Measurements from ENCODE around the gene AGRN.

AGRN gene

GRCh38 chr1:995665-996633, 24.0 kb upstream of the AGRN start:
- H2AK5ac ChIP-seq (ENCODE audit: low read length), result no peak overlapping the region
- no CpG with 5 or more reads among the region's 30 CpGs for WGBS (ENCODE audit: extremely low coverage, insufficient coverage, insufficient read length)

GRCh38 chr1:996851-997712, 22.8 kb upstream of the AGRN start:
- no peak overlapping the region for H3K23ac ChIP-seq (ENCODE audit: low read length)
- H3K36me3 ChIP-seq (ENCODE audit: control insufficient read depth in 1 of 2, insufficient read depth in 2 of 2, low read length in 2 of 2), result peaks cover 0 to 2% of the 10 kb centered on the region in 2 experiments
- H3K4me1 ChIP-seq (ENCODE audit: control insufficient read depth in 1 of 2, insufficient read depth in 2 of 2, low read length in 2 of 2), result peaks cover 16 to 21% of the 10 kb centered on the region in 2 experiments
- H3K4me3 ChIP-seq (ENCODE audit: low read depth, low read length), result no peak overlapping the region
- H2BK120ac ChIP-seq (ENCODE audit: insufficient read depth, low read length, poor library complexity), result no peak overlapping the region
- no peak overlapping the region for H3K9ac ChIP-seq (ENCODE audit: low read length)
- H3K9me3 ChIP-seq (ENCODE audit: insufficient read depth, low read depth, low read length), result peaks cover 9% of the 10 kb centered on the region
- H3K4ac ChIP-seq (ENCODE audit: low read depth, low read length), result no peak overlapping the region
- H3K18ac ChIP-seq (ENCODE audit: low read length), result no peak overlapping the region
- no peak overlapping the region for H4K8ac ChIP-seq (ENCODE audit: low read depth, low read length)
- no peak overlapping the region for H3K4me2 ChIP-seq (ENCODE audit: low read length)
- no peak overlapping the region for H2BK5ac ChIP-seq (ENCODE audit: low read depth, low read length, poor library complexity)
- H3K79me1 ChIP-seq (ENCODE audit: low read length), result peaks cover 24% of the 10 kb centered on the region
- H2AK5ac ChIP-seq (ENCODE audit: low read length), result no peak overlapping the region
- H3K14ac ChIP-seq (ENCODE audit: low read length), result no peak overlapping the region
- peaks cover 29% of the 10 kb centered on the region for H3K27me3 ChIP-seq (ENCODE audit: insufficient read depth, low read length)
- peaks cover 3% of the 10 kb centered on the region for H3K79me2 ChIP-seq (ENCODE audit: control insufficient read depth, insufficient read depth, low read length, poor library complexity)
- H3K27ac ChIP-seq (ENCODE audit: low read depth, low read length), result no peak overlapping the region
- no peak overlapping the region for H2AFZ ChIP-seq (ENCODE audit: insufficient read depth, low read length, poor library complexity)
- no CpG with 5 or more reads among the region's 24 CpGs for WGBS (ENCODE audit: extremely low coverage, insufficient coverage, insufficient read length)
- H4K12ac ChIP-seq (ENCODE audit: low read depth, low read length), result no peak overlapping the region
- no peak overlapping the region for H2BK12ac ChIP-seq (ENCODE audit: low read length)
- peak in 1 of 2 donors; percentile 28 for DNase-seq
- no peak overlapping the region for H4K91ac ChIP-seq (ENCODE audit: low read depth, low read length)

More at GRCh38 chr1:995665-996633, 24.0 kb upstream of the AGRN start:
- Histone ChIP-seq H3K9ac (ENCODE audit: low read length) (no peak overlapping the region), H2BK120ac (ENCODE audit: insufficient read depth, low read length, poor library complexity) (no peak overlapping the region), H3K14ac (ENCODE audit: low read length) (no peak overlapping the region), H3K23ac (ENCODE audit: low read length) (no peak overlapping the region), H4K8ac (ENCODE audit: low read depth, low read length) (no peak overlapping the region), H3K79me2 (ENCODE audit: control insufficient read depth, insufficient read depth, low read length, poor library complexity) (peaks cover 3% of the 10 kb centered on the region), H2BK12ac (ENCODE audit: low read length) (no peak overlapping the region), H3K4me1 (ENCODE audit: control insufficient read depth in 1 of 2, insufficient read depth in 2 of 2, low read length in 2 of 2) (peaks cover 13 to 14% of the 10 kb centered on the region in 2 experiments), H3K27me3 (ENCODE audit: insufficient read depth, low read length) (peaks cover 32% of the 10 kb centered on the region), H3K18ac (ENCODE audit: low read length) (no peak overlapping the region), H3K4me2 (ENCODE audit: low read length) (no peak overlapping the region), H3K79me1 (ENCODE audit: low read length) (peaks cover 17% of the 10 kb centered on the region), H3K27ac (ENCODE audit: low read depth, low read length) (no peak overlapping the region), H3K4me3 (ENCODE audit: low read depth, low read length) (no peak overlapping the region), H2AFZ (ENCODE audit: insufficient read depth, low read length, poor library complexity) (no peak overlapping the region), H4K91ac (ENCODE audit: low read depth, low read length) (no peak overlapping the region), H3K9me3 (ENCODE audit: insufficient read depth, low read depth, low read length) (peaks cover 13% of the 10 kb centered on the region), H2BK5ac (ENCODE audit: low read depth, low read length, poor library complexity) (no peak overlapping the region), H3K4ac (ENCODE audit: low read depth, low read length) (no peak overlapping the region), H3K36me3 (ENCODE audit: control insufficient read depth in 1 of 2, insufficient read depth in 2 of 2, low read length in 2 of 2) (peaks cover 0 to 2% of the 10 kb centered on the region in 2 experiments), H4K12ac (ENCODE audit: low read depth, low read length) (no peak overlapping the region)
- no peak for DNase-seq

- peaks cover 3% of the 10 kb centered on the region for H3K79me2 ChIP-seq (ENCODE audit: control insufficient read depth, insufficient read depth, low read length, poor library complexity)
These were observed 22.3 kb upstream of the AGRN start for GRCh38 chr1:997713-997992.

GRCh38 chr1:997993-998744, 21.8 kb upstream of the AGRN start:
- no peak overlapping the region for H4K8ac ChIP-seq (ENCODE audit: low read depth, low read length)
- H3K36me3 ChIP-seq (ENCODE audit: control insufficient read depth in 1 of 2, insufficient read depth in 2 of 2, low read length in 2 of 2), result peaks cover 0 to 2% of the 10 kb centered on the region in 2 experiments
- peak overlapping the region; percentile 51 for H3K4me3 ChIP-seq (ENCODE audit: low read depth, low read length)
- no peak overlapping the region for H2AFZ ChIP-seq (ENCODE audit: insufficient read depth, low read length, poor library complexity)
- H3K9ac ChIP-seq (ENCODE audit: low read length), result no peak overlapping the region
- WGBS (ENCODE audit: extremely low coverage, insufficient coverage, insufficient read length), result no CpG with 5 or more reads among the region's 75 CpGs
- peak overlapping the region; percentile 27 for H4K12ac ChIP-seq (ENCODE audit: low read depth, low read length)
- no peak overlapping the region for H3K4ac ChIP-seq (ENCODE audit: low read depth, low read length)
- H3K79me1 ChIP-seq (ENCODE audit: low read length), result peaks cover 24% of the 10 kb centered on the region
- peaks cover 29% of the 10 kb centered on the region for H3K27me3 ChIP-seq (ENCODE audit: insufficient read depth, low read length)
- H3K79me2 ChIP-seq (ENCODE audit: control insufficient read depth, insufficient read depth, low read length, poor library complexity), result peaks cover 3% of the 10 kb centered on the region
- no peak overlapping the region for H2BK12ac ChIP-seq (ENCODE audit: low read length)
- no peak overlapping the region for H3K14ac ChIP-seq (ENCODE audit: low read length)
- H2AK5ac ChIP-seq (ENCODE audit: low read length), result peak overlapping the region; percentile 75
- peaks cover 3% of the 10 kb centered on the region for H3K9me3 ChIP-seq (ENCODE audit: insufficient read depth, low read depth, low read length)
- DNase-seq, result no peak
- H3K4me2 ChIP-seq (ENCODE audit: low read length), result peak overlapping the region; percentile 57
- H4K91ac ChIP-seq (ENCODE audit: low read depth, low read length), result no peak overlapping the region
- H3K23ac ChIP-seq (ENCODE audit: low read length), result no peak overlapping the region
- H3K18ac ChIP-seq (ENCODE audit: low read length), result no peak overlapping the region
- H3K27ac ChIP-seq (ENCODE audit: low read depth, low read length), result no peak overlapping the region
- peaks cover 18 to 24% of the 10 kb centered on the region in 2 experiments for H3K4me1 ChIP-seq (ENCODE audit: control insufficient read depth in 1 of 2, insufficient read depth in 2 of 2, low read length in 2 of 2)
- no peak overlapping the region for H2BK5ac ChIP-seq (ENCODE audit: low read depth, low read length, poor library complexity)
- H2BK120ac ChIP-seq (ENCODE audit: insufficient read depth, low read length, poor library complexity), result no peak overlapping the region

More at GRCh38 chr1:997713-997992, 22.3 kb upstream of the AGRN start:
- Histone ChIP-seq H3K27me3 (ENCODE audit: insufficient read depth, low read length) (peaks cover 29% of the 10 kb centered on the region), H2BK120ac (ENCODE audit: insufficient read depth, low read length, poor library complexity) (no peak overlapping the region), H3K9ac (ENCODE audit: low read length) (no peak overlapping the region), H3K9me3 (ENCODE audit: insufficient read depth, low read depth, low read length) (peaks cover 8% of the 10 kb centered on the region), H3K4me3 (ENCODE audit: low read depth, low read length) (no peak overlapping the region), H3K27ac (ENCODE audit: low read depth, low read length) (no peak overlapping the region), H3K18ac (ENCODE audit: low read length) (no peak overlapping the region), H3K4ac (ENCODE audit: low read depth, low read length) (no peak overlapping the region), H2AK5ac (ENCODE audit: low read length) (no peak overlapping the region), H2BK12ac (ENCODE audit: low read length) (no peak overlapping the region), H3K23ac (ENCODE audit: low read length) (no peak overlapping the region), H3K4me2 (ENCODE audit: low read length) (no peak overlapping the region), H3K79me1 (ENCODE audit: low read length) (peaks cover 24% of the 10 kb centered on the region), H2AFZ (ENCODE audit: insufficient read depth, low read length, poor library complexity) (no peak overlapping the region), H2BK5ac (ENCODE audit: low read depth, low read length, poor library complexity) (no peak overlapping the region), H3K36me3 (ENCODE audit: control insufficient read depth in 1 of 2, insufficient read depth in 2 of 2, low read length in 2 of 2) (peaks cover 0 to 2% of the 10 kb centered on the region in 2 experiments), H3K14ac (ENCODE audit: low read length) (no peak overlapping the region), H4K12ac (ENCODE audit: low read depth, low read length) (no peak overlapping the region), H4K8ac (ENCODE audit: low read depth, low read length) (no peak overlapping the region), H4K91ac (ENCODE audit: low read depth, low read length) (no peak overlapping the region), H3K4me1 (ENCODE audit: control insufficient read depth in 1 of 2, insufficient read depth in 2 of 2, low read length in 2 of 2) (peaks cover 16 to 21% of the 10 kb centered on the region in 2 experiments)
- WGBS (ENCODE audit: extremely low coverage, insufficient coverage, insufficient read length), result no CpG with 5 or more reads among the region's 3 CpGs
- no peak for DNase-seq

Data from trophoblast cell (in vitro differentiated cells and primary cell).